Activated CD8-positive, alpha-beta memory T cell treated with anti-CD3 and anti-CD28 coated beads for 36 hours (primary cell): ENCODE data around the gene MPP3. TPM values are rescaled to one million over a fixed set of nuclear protein-coding genes. Genes with fewer than 3 reads are reported as not detected.

ENCODE experiments used
- total RNA-seq, 2 experiments: library from RNA; stranded (reverse); gene quantifications; one replicate each; pipeline ENCODE4 v1.2.3, GENCODE V29; 2021

Gene MPP3
- total RNA-seq, 2 experiments from 2014 or later = 0.40 to 0.78 TPM

Other genes with a start within 250 kb of the MPP3 start
- under 1 TPM; 0.42 to 0.55 TPM for gene MEOX1, start 171.2 kb downstream of the MPP3 start, total RNA-seq
- not detected for gene SOST, start 74.4 kb downstream of the MPP3 start, total RNA-seq
- 10 to 100 TPM; 19.6 to 20.3 TPM for gene DUSP3, start 54.2 kb downstream of the MPP3 start, total RNA-seq
- not detected for gene CFAP97D1, start 52.7 kb downstream of the MPP3 start, total RNA-seq
- gene CD300LG, start 14.0 kb upstream of the MPP3 start, total RNA-seq = not detected
- gene MPP2, start 74.4 kb upstream of the MPP3 start, total RNA-seq = 1 to 10 TPM; 1.6 to 1.7 TPM
- not detected for gene PPY, start 109.3 kb upstream of the MPP3 start, total RNA-seq
- not detected for gene PYY, start 120.8 kb upstream of the MPP3 start, total RNA-seq
- 1 to 10 TPM in 1 of 2 experiments, under 1 TPM in 1; 0.63 to 1.1 TPM for gene NAGS, start 171.5 kb upstream of the MPP3 start, total RNA-seq
- gene TMEM101, start 181.8 kb upstream of the MPP3 start, total RNA-seq = 10 to 100 TPM; 29.5 to 31.0 TPM
- gene LSM12, start 233.5 kb upstream of the MPP3 start, total RNA-seq = 10 to 100 TPM; 91.3 to 95.4 TPM
- 10 to 100 TPM; 36.5 to 37.8 TPM for gene G6PC3, start 237.6 kb upstream of the MPP3 start, total RNA-seq